Endometrial microvascular endothelial cells (primary cell): Measurements from ENCODE around the gene COMT. TPM values are rescaled to one million over a fixed set of nuclear protein-coding genes. Genes with fewer than 3 reads are reported as not detected.

Experiments used
- in situ Hi-C: cut with HindIII; loops from 2 replicates; pipeline ENCODE4 v1.10.0; 2017; ENCODE audit warnings: low sequenced_read_pairs, low pct_unique_long_range_greater_than_20kb; ENCODE audit errors: inconsistent ontology term
- total RNA-seq: library from RNA; depleted of rRNA; stranded (reverse); fragments of >200 nt; gene quantifications from one replicate; pipeline ENCODE4 v1.2.3, GENCODE V29; 2015; ENCODE audit errors: inconsistent ontology term

Gene COMT
- total RNA-seq, 1 donor from 2014 or later: 332 TPM

DNA sequence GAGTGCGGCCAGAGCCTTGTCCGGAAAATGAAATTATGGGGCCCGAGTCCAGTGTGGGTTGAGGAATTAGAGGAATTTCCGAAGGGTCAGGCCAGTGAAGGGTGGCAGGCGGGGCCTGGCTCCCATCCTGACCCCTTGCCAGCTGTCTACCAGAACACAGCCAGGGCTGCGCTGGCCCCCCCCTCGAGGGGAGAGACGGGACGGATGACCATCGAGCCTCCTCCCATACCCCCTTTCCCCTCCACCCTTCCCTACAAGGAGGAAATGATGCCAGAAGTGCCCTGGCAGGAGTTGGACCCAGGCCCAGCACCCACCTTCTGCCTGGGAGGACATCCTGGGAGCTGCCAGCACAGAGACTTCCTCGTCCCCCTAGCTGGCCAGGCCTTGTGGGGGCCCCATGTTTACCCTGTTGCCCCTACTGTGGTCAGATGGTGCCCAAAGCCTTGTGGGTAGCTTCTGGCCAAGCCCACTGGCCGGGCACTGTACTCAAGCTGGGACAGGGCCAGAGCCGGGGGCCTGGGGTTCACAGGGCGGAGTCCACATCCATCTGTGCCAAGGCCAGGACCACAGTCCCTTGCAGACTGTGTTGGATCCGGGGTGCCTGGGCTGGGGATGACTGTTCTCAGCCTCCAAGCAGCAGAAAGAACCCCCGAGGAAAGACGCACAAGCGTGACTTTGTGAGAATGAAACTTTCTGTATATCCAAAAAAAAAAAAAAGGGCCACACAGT lies 54.2 kb downstream of the COMT start:
- in situ Hi-C loops: no loop called here

DNA sequence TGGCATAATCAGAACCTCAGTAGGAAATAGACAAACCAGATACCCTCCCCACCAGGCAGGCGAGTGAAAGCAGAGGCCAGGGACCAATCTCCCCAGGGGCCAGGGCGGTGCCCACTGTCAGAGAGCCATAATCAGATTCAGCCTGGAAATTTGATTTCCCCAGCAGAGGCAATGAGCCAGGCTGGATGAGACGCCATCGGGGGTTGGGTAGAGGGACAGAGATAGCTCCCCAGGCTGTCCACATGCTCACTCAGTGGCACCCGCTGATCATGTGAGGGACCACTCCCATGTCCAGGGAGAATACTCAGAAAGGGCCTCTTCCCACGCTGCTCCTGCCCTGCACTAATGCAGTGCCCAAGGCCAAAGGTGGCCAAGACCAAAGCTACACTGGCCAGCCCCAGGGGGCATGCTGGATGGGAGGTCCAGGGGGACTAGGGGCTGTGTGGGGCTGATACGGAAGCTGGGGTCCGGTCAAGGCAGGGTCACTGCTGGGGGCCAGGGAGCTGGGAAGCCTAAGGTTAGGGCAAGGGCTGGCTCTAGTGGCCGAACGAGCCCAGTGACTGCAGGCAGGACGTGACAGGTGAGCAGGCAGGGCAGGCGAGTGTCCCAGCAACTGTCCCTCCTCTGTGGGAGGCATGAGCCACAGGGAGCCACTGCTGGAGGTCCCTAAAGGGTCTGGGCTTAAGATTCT lies 55.3 kb downstream of the COMT start:
- in situ Hi-C loops: no loop called here

- in situ Hi-C loops: no loop called here
Observed at GRCh38 chr22:19997561-19998231, 56.1 kb downstream of the COMT start.

DNA sequence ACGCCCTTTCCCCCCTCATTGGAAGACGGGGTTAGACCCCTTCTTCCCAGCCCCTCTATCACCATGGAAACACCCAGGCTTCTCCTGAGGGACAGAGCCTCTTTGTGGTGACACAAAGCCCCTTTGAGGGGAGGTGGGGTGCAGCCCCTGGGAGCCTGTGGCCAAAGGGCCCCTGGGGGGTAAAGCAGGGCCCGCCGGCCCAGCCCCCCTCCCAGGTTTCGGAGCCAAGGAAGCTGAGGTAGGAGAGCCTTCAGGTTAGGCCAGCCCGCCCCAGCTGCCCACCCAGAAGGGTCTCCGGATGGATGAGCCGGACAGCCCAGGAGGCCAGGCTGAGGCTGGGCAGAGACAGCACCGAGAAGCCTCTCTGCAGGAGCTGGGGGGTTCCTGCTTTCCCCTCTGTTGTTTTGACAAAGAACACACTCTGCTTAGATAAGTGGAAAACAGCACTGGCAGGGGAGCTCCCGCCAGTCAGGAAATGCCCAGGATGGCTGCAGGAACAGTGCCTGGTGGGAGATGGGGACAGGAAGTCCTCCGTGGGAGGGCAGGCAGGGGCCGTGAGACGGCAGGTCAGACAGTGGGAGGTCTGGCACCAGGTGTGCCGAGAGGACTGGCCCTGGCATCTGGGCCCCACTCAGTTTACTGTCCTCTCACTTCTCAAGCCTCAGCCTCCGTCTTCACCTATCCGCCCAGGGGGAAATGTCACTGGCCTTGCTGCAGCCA lies 56.8 kb downstream of the COMT start:
- in situ Hi-C loops: no loop called here

DNA sequence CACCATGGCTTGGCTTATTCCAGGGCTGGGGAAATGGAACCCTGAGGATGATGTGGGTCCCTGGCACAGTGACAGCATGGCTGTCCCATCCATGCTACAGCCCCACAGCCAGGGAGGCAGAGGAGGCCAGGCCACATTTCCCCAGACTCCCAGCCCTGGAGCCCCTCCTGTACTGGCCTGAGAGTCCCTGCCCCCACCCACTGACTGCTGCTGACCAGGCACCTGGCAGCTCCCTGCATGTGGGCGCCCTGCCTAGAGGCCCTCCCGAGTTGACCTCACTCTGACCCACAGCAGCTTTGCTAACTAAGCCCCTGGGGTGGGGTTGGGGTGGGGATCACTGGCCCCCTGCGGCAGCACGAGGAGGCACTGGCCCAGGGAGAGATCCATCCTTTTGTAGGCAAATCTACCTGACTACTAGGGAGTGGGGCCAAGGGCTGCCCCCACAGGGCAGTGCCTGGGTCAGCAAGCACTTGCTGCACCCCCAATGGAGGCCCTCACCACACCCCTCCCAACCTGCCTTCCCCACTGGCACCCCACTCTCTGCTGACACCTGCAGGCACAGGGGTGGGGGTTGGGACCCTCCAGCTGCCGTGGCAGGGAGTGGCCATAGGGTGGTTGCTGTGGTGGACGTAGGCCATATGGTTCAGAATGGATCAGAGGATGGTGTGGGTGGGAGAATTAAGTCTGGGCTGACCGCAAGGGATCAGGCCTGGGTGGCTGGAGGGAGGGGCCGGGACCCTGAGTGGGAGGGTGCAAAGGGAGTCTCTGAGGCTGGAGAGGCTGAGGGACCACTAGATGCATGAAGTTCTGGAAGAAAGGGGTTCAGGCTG lies 57.6 kb downstream of the COMT start:
- in situ Hi-C loops: no loop called here

- in situ Hi-C loops: no loop called here
Observed at GRCh38 chr22:20000246-20001081, 58.9 kb downstream of the COMT start.

- in situ Hi-C loops: no loop called here
Observed at GRCh38 chr22:20001082-20001638, 59.6 kb downstream of the COMT start.

DNA sequence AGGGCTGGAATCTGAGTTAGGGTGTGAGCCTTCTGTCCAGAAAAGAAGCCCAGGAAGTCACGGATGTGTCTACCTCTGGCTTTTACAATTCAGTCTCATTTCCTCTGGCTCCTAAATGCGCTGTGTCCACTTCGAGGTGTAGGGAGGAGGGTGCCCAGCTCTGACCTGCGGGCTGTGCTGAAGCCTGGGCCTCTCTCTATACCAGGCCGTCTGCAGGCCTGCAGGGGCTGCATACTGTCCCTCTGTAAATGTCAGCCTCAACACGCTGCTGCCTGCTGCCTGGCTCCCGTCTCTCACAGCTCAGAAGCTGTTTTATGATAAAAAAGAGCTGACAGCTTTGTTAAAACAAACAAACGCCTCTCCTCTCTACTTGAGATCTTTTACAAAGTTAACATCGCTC lies 60.6 kb downstream of the COMT start:
- in situ Hi-C loops: no loop called here

DNA sequence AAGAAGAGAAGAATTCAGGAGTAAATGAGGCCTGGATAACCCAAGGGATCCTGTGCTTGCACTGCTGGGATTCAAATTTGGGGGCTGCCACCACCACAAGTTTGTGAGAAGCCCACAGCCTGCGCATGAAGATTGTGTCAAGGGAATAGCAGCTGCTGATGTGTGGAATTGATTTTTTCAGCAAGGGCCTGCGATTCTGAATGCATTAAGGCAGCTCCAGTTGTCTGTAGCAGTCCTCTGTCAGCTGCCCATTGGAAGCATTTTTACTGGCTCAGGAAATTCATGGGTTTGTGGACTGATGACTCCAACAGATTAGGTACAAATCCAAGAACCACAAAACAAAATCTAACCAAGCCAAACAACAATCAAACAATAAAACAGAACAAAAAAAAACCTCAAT lies 61.1 kb downstream of the COMT start:
- in situ Hi-C loops: no loop called here

GRCh38 chr22:20003304-20003703 lies 61.7 kb downstream of the COMT start:
- in situ Hi-C loops: no loop called here

GRCh38 chr22:20004464-20004863 lies 62.9 kb downstream of the COMT start:
- in situ Hi-C loops: no loop called here

DNA sequence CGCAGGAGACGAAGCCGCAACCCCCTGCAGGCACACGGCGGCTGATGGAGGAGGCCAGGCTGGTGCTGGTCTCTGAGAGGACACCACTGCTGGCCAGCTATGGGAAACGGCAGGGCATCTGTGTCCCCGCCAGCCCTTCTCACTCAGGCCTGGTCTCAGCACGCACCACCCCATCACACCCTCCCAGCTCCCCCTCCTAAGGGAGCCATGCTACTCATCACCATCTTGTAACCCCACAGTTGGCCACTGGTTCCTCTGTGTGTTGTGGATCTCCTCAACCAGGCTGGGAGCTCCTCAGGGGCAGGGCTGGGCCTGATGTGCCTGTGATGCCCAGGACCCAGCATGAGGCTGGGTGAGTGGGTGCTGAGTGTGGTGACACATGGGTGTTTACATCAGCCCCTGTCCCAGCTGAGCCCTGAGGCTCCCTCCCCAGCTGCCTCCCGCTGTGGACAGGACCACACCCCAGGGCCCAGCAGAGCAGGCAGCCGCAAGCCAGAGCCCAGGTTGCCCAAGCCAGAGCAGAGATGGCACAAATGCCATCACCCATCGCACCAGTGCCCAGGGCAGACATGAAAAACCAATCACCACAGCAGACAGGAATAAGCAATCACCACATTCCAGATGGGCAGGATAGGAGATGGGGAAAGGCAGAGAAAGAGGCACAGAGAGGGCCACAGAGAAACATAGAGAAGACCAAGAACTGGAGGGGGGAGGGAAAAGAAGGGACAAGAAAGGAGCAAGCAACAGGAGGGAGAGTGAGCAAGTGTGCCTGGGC lies 66.8 kb downstream of the COMT start:
- in situ Hi-C loops: no loop called here

GRCh38 chr22:20009018-20009491 lies 67.5 kb downstream of the COMT start:
- in situ Hi-C loops: no loop called here

GRCh38 chr22:20009582-20010306 lies 68.2 kb downstream of the COMT start:
- in situ Hi-C loops: no loop called here

- in situ Hi-C loops: no loop called here
Observed at GRCh38 chr22:20010307-20011122, 68.9 kb downstream of the COMT start.
